Smooth muscle cell of the brain vasculature (primary cell): ENCODE results near the gene MACO1.

ENCODE experiments used
- DNase-seq: peaks from one replicate; pipeline ENCODE4 v3.0.0-alpha.2; 2012; ENCODE audit warnings: low read depth, low spot score

Gene MACO1

DNA sequence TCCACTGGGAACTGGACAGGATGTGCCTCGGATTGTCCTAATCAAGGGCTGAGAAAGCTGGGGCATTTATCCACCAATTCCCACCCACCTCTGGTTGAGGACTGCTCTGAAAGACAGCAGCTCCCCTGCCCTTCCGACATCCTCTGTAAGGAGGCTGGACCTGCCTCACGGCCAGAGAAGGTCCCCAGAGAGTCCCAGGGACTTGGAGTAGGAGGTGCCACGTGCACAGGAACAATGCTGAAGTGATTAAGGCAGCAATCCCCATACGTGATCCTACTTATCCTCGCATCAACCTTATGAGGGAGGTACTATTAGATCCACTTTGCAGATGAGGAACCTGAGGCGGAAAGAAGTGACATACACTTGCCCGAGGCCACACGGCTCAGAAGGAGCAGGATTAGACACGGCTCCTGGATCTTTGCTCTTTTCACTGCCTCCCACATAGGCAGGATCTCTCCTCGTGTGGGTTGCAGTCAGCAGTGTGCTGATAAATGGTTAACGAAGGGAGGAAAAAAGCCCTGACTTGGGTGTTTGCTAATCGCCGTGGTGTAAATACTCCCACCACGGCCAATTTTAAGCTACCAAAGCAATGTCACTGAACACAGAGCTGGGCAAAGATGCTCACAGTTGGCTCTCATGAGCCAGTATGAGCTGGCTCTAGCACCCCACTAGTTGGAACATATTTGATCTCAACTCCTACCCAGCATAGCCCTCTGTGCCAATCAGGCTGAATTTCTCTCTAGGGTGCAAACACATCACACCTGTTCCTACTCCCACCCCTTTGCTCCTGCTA lies 94.1 kb downstream of the MACO1 start:
- DNase-seq, result no peak

DNA sequence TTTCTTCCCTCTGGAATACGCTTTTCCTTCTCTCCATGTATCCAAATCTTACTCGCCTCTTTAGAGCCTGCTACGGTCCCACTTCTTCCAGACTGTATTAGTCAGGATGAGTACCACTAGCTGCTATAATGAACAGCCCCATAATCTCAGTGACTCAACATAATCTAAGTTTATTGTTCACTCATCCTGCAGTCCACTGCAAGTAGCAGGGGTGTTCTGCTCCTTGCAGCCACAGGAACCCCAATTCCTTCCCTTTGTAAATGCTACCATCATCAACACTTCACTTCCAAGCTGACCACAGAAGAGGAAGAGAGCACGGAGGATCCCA lies 94.6 kb downstream of the MACO1 start:
- DNase-seq, result no peak

DNA sequence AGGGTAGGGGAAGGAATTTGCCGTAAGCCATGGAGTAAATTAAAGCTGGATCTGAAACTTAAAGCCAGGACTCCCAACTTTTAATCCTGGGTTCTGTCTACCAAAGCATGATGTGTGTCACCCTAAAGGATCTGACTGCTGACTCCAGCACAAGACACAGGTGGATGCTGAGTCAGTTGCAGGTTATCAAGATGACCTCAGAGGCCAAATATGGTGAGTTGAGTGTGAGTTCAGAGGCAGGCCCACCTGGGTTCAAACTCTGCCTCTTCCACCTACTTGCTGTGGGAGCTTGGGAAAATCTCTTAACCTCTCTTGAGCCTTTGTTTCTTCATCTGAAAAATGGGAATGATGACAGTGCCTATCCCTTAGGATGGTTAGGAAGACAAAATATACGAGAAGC lies 96.1 kb downstream of the MACO1 start:
- no peak for DNase-seq

DNA sequence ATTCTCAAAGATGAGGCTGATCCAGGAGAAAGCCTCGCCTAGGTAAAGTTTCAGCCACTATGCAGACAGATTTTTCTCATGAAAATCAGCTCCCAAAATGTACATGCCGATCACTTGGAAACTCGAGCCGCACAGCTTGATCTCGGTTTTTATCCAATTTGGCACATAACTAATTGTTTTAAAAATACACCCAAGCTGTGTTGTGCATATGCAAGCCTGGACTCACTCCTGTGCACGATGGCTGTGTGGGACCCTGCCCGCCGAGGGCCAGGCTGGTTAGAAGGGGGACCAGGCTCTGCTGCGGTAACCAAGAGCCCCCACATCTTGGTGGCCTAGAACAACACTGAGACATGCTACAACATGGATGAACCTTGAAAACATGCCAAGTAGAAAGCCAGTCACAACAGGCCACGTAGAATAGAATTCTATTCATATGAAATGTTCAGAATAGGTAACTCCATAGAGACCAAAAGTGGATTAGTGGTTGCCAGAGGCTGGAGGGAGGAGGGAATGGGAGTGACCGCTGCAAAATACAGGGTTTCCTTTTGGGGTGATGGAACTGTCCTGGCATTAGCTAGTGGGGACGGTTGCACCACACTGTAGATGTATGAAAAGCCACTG lies 96.6 kb downstream of the MACO1 start:
- no peak for DNase-seq

DNA sequence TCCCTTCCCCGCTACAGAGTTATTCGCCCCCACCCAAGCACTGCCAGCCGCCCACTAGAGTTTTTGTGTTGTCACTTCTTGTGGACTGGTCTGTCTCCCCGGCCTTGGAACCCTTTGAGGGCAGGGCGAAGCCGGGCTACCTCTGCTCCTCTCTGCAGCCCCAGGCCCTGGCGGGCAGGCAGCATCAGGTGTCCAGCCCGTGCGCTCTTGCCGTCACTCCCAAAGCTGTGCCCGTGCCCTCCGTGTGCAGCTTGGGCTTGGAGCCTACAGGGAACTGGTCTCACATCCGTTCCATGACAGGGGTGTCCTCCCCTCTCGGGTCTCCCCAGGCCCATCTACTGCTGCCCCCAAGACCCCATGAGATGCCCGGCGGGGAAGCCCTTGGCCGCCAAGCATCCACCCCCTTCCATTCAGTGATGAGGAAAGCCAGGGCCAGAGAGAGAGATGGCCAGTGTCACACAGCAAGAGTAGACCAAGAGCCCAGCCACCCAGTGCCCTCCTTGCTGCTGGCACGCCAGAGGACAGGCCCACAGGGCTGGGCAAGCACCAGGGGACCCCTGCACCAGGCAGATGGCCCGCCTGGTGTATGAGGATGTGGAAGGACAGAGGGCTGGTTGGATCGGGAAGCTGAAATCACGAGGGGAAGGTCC lies 97.4 kb downstream of the MACO1 start:
- no peak for DNase-seq

DNA sequence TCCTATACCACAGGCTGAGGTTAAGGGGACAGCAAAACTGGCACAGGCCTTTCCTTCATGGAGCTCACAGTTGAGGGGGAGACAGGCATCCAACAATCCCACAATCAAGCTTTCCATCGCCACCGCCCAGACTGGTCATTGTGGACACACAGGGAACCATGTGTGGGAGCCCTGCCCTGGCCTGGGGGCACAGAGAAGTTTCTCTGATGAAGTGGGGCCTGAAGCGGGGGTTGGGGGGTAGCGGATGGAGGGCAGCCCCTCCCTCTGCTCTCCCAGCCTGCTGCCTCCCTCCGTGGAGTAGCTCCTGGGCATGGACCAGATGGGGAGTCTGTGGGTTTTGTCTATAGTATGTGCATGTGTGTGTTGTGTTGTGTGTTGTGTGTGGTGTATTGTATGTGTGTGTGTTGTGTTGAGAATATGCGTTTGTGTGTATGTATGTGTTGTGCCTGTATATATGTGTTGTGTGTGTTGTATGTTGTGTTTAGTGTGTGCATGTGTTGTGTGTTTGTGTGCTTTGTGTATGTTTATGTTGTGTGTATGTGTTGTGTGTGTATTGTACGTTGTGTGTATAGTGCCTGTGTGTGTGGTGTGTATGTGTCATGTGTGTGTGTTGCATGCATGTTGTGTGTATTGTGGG lies 98.3 kb downstream of the MACO1 start:
- no peak for DNase-seq

DNA sequence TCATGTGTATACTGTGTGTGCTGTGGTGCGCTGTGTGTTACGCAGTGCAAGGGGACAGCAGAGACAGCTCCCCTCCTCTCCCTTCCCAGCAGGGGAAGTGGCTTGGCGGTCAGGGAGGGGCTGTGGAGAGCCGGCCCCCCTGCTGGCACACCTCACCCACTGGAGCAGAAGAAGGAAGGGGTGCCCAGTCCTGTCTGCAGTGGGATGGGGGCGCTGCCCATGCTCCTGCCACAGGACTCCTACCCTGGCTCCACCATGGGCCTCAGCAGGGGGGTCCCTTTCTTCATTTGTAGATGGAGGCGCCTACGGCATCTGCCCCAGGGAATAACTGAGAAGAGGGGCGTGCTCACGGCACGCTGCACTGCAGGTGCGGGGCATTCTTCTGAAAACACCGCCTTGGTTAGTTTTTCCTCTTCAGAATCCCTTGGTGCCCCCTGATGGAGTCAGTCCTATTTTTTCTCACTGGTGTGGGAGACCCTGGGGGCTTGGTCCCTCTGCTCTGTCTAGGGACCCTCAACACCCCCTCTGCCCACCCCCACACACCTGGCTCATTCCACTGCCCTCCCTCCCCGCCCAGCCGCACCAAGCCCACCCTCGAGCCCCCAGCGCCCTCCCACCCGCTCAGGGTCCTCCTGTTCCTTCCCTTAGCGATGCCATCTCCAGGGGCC lies 99.0 kb downstream of the MACO1 start:
- no peak for DNase-seq

DNA sequence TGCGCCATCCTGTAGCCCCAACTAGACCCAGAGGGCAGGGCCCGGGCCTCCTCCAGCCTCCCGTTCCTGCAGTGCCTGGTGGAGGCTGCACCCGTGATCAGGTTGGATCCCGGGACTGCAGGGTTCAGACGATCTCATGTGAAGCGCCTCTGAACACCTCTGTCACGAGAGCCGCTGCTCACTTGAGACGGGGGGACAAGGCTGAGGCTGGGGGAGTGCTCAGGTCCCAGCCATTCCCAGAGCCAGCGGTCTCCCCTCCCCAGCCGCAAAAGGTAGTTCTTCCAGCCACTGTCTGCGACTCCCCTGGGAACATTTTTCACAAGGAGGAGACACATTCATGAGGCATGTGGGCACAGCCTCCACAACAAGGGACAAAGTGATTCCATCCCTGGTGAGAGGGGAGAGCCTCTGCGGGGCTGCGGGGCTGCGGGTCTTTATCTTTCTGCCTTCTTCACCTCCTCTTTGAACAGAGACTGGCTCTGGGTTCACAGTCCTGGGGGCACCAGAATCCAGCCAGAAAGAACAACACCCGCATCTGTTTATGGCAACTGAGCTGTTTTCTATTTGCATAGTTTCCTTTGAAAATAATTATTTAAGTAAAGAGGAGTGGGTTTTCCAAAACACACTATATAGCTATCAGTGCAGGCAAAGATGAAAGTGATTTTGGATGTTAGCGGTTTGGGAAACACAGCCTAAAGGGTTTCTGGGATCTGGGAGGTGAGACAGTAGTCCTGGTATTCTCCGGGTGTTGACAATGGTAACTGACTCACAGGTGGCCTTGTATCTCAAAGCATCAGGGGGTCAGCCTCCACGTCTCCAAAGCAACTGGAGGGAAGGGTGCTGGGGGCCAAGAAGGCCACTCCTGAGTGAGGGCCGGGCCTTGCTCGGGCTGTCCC lies 99.7 kb downstream of the MACO1 start:
- DNase-seq, result no peak

DNA sequence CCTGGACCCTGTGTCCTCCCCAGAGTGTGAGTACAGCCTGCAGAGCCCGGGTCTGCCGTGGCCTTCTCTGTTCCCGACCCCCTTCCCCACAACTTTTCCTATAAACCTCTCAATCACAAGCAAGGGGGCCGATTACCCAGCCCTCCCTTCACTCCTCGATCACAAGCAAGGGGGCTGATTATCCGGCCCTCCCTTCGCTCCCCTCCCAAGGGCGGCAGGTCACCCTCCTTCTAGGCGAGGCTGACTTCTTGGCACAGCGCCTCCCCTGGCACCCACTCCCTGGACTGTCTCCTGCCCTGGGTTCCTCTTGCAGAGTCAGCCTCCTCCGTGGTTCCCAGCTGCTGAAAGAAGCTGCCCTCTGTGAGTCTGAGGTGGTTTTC lies 100.4 kb downstream of the MACO1 start:
- DNase-seq, result no peak

DNA sequence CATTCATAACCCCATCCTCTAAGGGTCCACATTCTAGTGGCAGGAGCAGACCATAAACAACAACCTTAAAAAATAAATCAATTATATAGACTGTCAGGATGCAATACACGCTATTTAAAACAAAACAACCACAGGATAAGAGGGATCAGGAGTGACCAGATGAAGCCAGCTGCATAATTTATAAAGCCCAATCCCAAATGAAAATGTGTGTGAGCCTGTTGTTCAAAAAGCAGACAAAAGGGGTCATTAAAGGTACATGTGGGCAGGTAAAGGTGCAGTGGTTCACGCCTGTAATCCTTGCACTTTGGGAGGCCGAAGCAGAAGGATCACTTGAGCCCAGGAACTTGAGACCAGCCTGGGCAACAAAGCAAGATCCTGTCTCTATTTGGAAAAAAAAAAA lies 102.3 kb downstream of the MACO1 start:
- no peak for DNase-seq

DNA sequence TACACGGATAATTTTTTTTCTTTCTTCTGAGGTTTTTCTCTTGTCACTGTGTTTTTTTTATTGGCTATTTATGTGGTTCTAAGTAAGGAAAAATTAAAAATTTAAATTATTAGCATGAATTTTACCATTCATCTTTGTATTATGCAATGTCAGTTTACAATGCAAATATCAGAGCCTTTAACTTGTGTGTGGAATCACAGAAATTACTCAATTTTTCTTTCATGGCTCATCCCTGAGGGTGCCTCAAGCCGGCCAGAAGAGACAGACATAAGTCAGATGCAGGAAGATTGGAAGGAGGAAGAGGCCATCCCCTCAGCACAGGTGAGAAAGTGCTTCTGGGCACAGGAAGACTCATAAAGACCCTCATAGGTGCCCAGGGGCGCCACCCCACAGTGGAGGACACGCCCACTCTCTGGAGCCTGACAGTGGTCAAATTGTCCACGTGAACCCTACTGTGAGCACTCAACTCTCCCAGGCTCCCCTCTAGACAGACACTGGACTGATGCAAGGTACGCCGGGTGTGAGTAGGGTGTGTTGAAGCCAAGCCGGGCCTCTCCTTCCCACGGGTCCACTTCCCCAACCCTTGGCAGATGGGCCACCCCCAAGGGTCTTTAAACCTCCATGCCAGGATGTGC lies 103.2 kb downstream of the MACO1 start:
- no peak for DNase-seq

DNA sequence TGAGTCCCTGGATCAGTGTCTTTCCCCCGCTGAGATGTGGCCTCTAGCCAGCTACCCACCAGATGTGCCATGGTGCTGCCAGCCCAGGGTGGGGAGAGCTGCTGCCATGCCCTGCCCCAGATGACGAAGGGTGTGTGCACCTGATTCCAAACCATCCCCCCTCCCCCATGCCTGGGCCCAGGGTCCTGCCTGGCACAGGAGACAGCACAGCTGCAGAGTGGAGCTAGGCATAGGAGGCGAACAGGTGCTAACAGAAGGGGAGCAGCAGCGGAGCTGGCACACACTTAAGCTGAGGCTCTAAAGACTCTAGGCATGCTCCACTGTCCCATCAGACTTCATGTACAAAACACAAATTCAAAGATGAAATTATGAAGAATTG lies 103.7 kb downstream of the MACO1 start:
- DNase-seq, result no peak

DNA sequence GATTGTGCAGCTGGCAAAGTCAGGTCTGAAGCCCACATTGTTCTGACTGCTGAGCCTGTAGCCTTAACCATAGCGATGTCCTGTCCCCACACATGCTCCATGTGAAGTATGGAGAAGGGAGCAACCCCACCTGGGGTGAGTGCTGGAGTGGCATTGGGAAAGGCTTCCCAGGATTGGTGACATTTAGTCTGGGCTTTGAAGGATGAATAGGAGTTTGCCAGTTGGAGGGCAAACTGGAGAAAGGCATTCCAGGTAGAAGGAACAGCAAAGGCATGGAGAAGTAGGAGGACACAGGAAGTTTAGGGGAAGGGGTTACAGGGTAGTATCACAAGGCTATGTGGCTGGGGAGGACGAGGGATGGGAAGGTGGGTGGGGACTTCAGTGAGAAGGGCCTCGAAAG lies 105.4 kb downstream of the MACO1 start:
- DNase-seq, result no peak

DNA sequence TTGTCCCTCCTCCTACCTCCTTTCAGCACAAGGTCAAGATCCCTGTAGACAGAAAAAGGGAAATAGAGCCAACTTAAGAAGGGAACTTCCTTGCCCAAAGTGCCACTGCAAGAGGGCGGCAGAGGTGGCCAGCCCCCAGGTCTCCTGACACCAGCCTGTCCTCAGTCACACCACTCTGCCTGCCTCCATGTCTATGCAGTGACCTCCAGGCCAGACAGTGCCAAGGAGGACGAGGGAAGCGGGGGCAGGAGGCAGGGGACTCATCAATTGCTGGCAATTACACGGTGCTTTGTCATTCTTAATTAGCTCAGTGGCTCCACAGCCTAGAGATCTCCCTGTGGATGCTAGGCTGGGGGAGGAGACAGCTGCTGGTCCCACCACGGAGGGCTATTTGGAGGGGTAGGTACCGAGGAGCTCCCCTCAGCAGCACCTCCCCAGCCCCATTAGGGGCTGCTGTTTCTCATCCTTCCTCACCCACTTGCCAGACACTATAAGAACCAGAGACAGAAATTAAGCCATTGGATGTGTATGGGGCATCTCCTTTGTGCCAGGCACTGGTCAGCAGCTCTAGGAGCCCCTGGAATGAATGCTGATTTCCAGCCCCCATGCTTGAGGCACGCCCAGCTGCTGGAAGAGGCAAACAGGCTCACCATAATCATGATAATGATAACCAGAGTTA lies 106.6 kb downstream of the MACO1 start:
- no peak for DNase-seq

DNA sequence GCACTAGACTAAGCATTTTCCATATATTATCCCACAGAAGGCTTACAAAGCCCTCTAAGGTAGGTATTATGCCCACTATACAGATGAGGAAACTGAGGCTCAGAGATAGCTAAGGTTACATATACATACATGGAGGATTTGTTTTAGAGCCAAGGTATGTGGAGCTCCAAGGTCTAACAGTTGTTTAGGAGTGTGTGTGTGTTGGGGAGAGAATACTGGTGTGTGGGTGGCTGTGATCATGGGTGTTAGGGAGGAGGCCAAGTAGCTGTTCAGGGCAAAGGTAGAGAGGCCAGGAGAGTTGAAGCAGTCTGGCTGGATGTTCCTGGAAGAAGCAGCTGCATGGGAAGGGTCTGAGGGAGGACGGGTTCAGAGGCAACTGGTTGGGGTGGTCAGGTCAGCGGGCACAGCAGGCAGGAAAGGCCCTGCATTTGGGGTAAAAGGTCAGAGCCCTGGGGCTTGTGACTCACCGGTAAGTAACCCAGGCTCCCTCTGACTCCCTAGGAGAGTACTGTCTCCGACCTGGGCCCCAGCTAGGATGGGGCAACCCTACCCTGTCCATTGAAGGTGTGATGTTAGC lies 107.6 kb downstream of the MACO1 start:
- no peak for DNase-seq

DNA sequence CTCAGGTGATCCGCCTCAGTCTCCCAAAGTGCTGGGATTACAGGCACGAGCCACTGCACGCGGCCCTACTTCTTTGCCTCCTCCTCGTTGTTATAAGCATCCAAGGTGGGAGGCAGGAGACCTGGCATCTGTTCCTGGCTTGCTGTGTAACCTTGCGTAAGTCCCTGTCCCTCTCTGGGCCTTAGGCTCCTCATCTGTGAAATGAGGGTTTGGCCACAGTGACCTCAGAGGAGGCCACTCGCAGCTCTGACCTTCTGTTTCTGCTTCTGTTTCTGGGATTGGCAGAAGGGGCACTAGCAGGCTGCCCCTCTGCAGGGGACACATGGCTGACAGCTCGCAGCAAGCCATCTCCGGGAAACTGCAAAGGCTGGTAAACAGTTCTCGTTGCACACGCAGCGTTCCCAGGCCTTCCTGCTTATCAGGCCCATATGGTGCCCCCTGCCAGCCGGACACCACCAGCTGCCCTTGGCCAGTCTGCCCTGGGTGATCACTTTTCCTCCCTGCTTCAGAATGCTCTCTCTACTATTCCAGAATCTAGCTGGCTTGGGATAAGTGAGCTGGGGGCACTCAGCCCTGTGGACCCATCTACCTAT lies 110.1 kb downstream of the MACO1 start:
- DNase-seq, result no peak

DNA sequence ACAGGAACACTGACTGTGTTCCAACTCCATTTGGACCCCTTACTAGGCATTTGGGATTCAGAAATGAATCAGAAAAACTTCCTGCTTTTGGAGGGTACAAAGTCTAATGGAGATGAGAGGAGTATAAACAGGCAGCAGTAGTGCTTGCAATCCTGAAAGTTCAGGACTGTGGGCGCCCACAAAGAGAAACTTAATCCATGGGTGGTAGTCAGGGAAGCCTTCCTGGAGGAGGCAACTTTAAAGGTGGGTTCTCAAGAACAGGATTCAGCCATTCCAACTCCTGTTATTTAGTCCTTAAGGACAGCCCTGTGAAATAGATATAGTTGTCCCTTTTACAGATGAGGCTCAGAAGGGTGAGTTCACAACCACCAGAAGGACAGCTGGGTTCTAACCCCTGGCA lies 110.7 kb downstream of the MACO1 start:
- DNase-seq, result no peak

DNA sequence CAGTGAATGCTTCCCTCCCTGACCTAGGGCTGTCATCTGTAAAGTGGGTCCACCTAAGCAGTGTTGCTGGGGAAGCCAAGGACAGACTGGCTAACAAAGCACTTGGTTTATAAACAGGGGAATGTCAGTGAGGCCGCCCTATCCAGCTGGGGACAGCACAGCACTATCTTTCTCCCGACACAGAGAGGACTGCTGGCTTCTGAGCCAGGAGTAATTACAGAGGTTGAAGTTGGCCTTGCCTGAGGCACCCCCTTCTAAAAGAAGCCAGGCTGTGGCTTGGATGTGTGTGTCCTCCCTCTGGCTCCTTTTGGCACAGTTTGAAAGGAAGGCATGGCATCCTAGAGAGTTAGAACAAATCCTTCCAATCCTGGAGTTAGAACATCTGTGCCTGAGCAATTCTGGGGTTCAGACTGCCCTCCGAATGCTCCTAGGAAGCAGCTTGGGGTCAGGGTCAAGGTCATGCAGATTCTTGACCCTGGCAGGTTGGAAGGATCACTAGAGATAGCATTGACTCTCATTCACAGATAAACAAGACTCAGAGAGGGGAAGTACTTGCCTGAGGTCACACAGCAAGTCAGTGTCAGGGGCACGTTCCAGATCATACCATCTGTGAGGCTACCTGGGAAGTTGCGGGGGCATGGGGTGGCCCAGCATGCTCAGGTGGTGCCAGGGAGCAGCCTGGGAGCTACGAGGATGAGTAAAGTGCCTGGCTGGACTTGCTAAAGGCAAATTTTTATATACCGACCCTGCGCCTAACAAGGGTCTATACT lies 111.4 kb downstream of the MACO1 start:
- DNase-seq, result no peak

DNA sequence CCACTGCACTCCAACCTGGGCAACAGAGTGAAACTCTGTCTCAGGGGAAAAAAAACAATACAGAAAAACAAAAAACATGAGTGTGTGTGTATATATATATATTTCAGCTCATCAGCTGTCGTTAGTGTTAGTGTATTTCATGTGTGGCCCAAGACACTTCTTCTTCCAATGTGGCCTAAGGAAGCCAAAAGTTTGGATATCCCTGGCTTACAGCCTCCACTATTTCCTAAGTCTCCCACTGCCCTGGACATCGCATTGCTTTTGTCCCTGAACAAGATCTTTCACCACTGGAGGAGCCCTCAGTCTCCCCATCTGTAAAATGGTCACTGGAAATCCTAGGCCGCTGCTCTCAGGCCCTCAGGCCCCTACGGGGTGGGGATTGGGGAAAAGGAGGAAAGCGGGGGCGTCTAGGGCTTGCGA lies 112.3 kb downstream of the MACO1 start:
- DNase-seq, result no peak
